Colonic mucosa (tissue), 4 donors: ENCODE measurements around the gene ZNRD2. TPM values are rescaled to one million over a fixed set of nuclear protein-coding genes. Genes with fewer than 3 reads are reported as not detected.

ENCODE experiments used
- DNase-seq: peaks from one replicate; pipeline ENCODE4 v3.0.0-alpha.2; 2020
- H3K27ac ChIP-seq: fragments of 200-600 bp; one replicate; pipeline ENCODE4 v1.8.0; 2021
- H3K27me3 ChIP-seq: fragments of 200-600 bp; one replicate; pipeline ENCODE4 v1.8.0; 2021
- H3K36me3 ChIP-seq: fragments of 200-600 bp; one replicate; pipeline ENCODE4 v1.8.0; 2021
- H3K4me1 ChIP-seq: fragments of 200-600 bp; one replicate; pipeline ENCODE4 v1.8.0; 2021; ENCODE audit warnings: mild to moderate bottlenecking
- H3K4me3 ChIP-seq: fragments of 200-600 bp; one replicate; pipeline ENCODE4 v1.8.0; 2021
- H3K9ac ChIP-seq, 2 donors: one replicate each; pipeline ENCODE4 v1.7.0; 2013; ENCODE audit warnings: control low read depth in 2 of 2, low read depth in 2 of 2, low read length in 2 of 2
- H3K9me3 ChIP-seq: fragments of 200-600 bp; one replicate; pipeline ENCODE4 v1.8.0; 2021
- intact Hi-C: fragments of 100-400 bp; cut with DNase I; formaldehyde crosslinking; loops from one replicate; pipeline ENCODE4 v1.14.1; 2022
- total RNA-seq, 2 donors: library from RNA; stranded (reverse); fragmentation: NEBNext Ultra II Directional in 1 of 2; extraction: Animal tissue kit (Norgen Biotek cat#: 25700) in 1 of 2; gene quantifications; one replicate each; pipeline ENCODE4 v1.2.1, GENCODE V29; 2021
- TF ChIP-seq, protein P1 (sequence below): fragments of 200-600 bp; IDR thresholded peaks from one replicate; pipeline ENCODE4 v1.8.0; 2022; ENCODE audit warnings: antibody characterized with exemption, mild to moderate bottlenecking
- donor health status: healthy.
- donor health status: DM: no; HTN: no; CAD: no.
- donor health status: DM: no; HTN: no; CAD: no.

The ZNRD2 gene
- total RNA-seq, 2 donors from 2014 or later = 16.6 to 30.8 TPM

DNA sequence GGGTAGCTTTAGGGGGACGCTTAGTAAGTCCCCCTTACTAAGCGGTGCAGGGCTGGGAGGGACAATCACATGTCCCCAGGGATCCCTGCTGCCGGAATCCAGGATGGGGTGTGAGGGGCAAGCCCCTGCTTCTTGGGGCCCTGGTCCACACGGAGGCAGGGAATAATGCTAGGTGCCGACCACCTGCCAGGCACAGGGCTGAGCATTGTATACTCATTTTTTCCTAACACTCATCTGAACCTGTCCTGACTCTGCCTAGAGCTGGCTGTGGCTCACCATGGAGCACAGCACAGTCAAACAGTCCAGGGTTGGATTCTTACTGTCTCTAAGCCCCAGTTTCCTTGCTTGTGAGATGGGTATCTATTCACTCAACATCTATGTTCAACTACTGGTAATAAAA, 10.7 kb upstream of the ZNRD2 start:
- H3K4me1 ChIP-seq = peaks cover 34% of the 10 kb centered on the region
- intact Hi-C loops = no loop called here
- no peak overlapping the region for H3K4me3 ChIP-seq
- no peak for DNase-seq
- H3K36me3 ChIP-seq = no peaks in the 10 kb centered on the region
- H3K27me3 ChIP-seq = no peaks in the 10 kb centered on the region
- peak overlapping the region; percentile 82 for H3K27ac ChIP-seq
- TF ChIP-seq, protein P1, sequence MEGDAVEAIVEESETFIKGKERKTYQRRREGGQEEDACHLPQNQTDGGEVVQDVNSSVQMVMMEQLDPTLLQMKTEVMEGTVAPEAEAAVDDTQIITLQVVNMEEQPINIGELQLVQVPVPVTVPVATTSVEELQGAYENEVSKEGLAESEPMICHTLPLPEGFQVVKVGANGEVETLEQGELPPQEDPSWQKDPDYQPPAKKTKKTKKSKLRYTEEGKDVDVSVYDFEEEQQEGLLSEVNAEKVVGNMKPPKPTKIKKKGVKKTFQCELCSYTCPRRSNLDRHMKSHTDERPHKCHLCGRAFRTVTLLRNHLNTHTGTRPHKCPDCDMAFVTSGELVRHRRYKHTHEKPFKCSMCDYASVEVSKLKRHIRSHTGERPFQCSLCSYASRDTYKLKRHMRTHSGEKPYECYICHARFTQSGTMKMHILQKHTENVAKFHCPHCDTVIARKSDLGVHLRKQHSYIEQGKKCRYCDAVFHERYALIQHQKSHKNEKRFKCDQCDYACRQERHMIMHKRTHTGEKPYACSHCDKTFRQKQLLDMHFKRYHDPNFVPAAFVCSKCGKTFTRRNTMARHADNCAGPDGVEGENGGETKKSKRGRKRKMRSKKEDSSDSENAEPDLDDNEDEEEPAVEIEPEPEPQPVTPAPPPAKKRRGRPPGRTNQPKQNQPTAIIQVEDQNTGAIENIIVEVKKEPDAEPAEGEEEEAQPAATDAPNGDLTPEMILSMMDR = no peak
- peak overlapping the region in 1 of 2 donors; percentile 46 for H3K9ac ChIP-seq
- H3K9me3 ChIP-seq = no peaks in the 10 kb centered on the region

DNA sequence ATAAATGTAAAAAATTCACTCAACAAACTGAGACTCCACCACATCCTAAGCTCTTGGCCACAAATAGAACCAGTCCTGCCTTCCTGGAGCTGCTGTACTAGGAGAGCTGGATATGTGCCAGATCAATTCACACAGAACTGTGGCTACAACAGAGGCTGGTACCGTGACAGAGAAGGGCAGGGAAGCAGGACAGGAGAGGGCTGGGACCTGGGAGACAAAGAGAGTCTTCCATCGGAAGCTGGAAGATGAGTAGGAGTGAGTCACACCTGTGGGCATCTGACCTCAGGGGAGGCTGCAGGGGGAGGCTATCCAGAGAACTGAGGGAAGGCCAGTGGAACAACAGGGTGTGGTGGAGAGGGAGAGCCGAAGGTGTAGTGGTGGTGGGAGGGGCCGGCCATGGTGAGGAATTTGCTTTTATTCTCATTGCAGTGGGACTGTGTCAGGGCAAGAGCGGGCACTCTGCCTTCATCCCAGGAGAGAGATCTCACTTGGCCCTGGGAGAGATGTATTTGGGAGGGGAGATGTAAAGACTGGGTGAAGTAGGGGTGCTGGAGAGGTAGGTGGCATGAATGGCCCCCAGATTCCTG, 10.2 kb upstream of the ZNRD2 start:
- intact Hi-C loops = no loop called here
- Histone ChIP-seq H3K4me1 (peaks cover 31% of the 10 kb centered on the region), H3K36me3 (no peaks in the 10 kb centered on the region), H3K27ac (peak overlapping the region; percentile 82), H3K9me3 (no peaks in the 10 kb centered on the region), H3K4me3 (no peak overlapping the region), H3K27me3 (no peaks in the 10 kb centered on the region), H3K9ac (peak overlapping the region in 1 of 2 donors; percentile 23)
- TF ChIP-seq, protein P1 = no peak
- DNase-seq = peak; percentile 63

DNA sequence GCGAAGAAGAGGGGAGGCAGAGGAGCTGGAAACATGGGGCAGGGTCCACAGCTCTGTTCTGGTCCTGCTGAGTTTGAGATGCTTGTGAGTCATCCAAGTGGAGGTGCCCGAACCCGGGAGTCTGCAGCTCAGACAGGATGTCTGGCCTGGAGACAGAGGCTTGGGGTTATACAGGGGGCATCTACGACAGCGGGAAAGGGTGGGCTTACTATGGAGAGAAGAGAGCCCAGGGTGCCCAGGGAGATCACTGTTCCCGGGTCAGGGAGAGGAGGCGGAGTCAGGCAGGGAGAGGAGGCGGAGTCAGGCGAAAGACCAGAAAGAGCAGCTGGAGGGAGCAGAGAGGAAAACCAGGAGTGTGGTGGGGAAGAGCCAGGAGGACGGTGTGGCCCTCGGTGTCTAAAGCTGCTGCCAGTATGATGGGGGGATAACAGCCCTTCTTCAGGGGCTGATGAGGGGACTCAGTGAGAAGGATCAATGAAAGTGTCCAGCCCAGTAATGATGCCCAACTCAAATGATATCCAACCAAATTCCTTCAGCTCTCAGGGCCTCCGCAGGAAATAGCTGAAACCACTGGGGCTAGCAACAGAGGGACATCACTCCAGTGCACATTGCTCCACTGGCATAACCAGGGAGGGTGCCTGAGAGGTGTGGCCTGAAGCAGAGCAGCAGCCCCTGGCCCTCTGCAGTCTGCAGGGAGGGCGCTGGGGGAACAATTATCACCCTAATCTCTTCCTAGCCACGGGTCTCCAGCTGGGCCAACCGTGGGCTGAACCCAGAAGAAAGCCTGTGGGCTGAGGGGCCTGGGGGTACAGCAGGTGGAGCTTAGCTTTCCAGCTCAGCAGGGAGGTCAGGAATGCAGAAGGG, 9.5 kb upstream of the ZNRD2 start:
- H3K9ac ChIP-seq = peak overlapping the region in 1 of 2 donors; percentile 23
- H3K27ac ChIP-seq = peak overlapping the region; percentile 82
- no peaks in the 10 kb centered on the region for H3K36me3 ChIP-seq
- no peak overlapping the region for H3K4me3 ChIP-seq
- H3K27me3 ChIP-seq = no peaks in the 10 kb centered on the region
- TF ChIP-seq, protein P1 = no peak
- intact Hi-C loops = no loop called here
- peaks cover 24% of the 10 kb centered on the region for H3K4me1 ChIP-seq
- H3K9me3 ChIP-seq = no peaks in the 10 kb centered on the region
- peak; percentile 71 for DNase-seq

DNA sequence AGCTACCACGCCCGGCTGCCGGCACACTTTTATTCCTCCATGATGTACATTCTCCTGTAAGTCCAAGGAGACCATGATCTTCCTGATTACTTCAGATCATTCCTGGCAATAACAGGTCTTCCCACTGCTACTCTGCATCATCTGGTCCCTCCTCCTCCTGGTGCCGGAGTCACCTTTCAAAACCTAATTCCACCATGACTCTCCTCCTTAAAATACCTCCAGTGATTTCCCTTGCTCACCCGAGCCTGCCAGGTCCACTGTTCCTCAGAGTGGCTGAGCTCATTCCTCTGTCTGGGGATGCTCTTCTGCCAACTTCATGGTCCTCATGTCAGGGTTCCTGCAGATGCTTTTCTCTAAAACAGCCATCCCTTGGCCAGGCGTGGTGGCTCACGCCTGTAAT, 8.3 kb upstream of the ZNRD2 start:
- no peak for DNase-seq
- H3K27me3 ChIP-seq = no peaks in the 10 kb centered on the region
- H3K4me3 ChIP-seq = no peak overlapping the region
- TF ChIP-seq, protein P1 = no peak
- intact Hi-C loops = no loop called here
- H3K9me3 ChIP-seq = no peaks in the 10 kb centered on the region
- H3K4me1 ChIP-seq = peaks cover 21% of the 10 kb centered on the region
- H3K27ac ChIP-seq = no peak overlapping the region
- H3K9ac ChIP-seq = no peak overlapping the region
- H3K36me3 ChIP-seq = no peaks in the 10 kb centered on the region

DNA sequence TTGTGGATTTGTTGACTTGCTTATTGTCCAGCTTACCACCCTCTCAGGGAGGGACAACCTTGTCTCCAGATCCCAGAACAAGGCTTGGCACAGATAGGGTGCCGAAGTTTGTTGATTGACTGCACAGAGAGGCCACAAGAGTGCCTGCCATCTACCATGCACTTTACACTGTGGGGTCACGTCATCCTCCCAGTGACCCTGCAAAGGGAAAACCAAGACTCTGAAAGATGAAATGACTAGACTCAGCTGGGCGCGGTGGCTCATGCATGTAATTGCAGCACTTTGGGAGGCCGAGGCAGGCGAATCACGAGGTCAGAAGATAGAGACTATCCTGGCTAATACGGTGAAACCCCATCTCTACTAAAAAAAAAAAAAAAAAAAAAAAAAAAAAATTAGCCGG, 7.5 kb upstream of the ZNRD2 start:
- no peak overlapping the region for H3K27ac ChIP-seq
- H3K27me3 ChIP-seq = no peaks in the 10 kb centered on the region
- H3K36me3 ChIP-seq = no peaks in the 10 kb centered on the region
- no peak for DNase-seq
- H3K9ac ChIP-seq = no peak overlapping the region
- H3K4me1 ChIP-seq = peaks cover 18% of the 10 kb centered on the region
- TF ChIP-seq, protein P1 = no peak
- no peaks in the 10 kb centered on the region for H3K9me3 ChIP-seq
- H3K4me3 ChIP-seq = no peak overlapping the region
- intact Hi-C loops = no loop called here
